ENCODE measurements around the gene RBM39.
A peak's percentile ranks its signal among the peaks of the same experiment; 100 is the strongest.

Gene RBM39

GRCh38 chr20:35739294-35740163 is 2.5 kb downstream of the RBM39 start:
- ChIA-PET POLR2A (ENCODE audit: low non-redundant PET) (interaction anchor here (0.6 kb wide), 1 partner anchor 29 kb away, joined by 3 read pairs; no protein-coding TSS in a partner anchor), CTCF (interaction anchor here (0.5 to 2.2 kb wide), 8 partner anchors 9 to 695 kb away, joined by 3 to 7 read pairs (median 4); no protein-coding TSS in a partner anchor)
- H3K27ac ChIP-seq = no peak overlapping the region
- TF ChIP-seq CTCF (conservative IDR thresholded peaks at IDR 0.05; ENCODE audit: low read depth) = peak; percentile 75
- no peak for DNase-seq (ENCODE audit: low spot score)

- no peak overlapping the region for H3K27ac ChIP-seq
- ChIA-PET POLR2A (ENCODE audit: low non-redundant PET) (interaction anchor here (0.7 kb wide), 1 partner anchor 215 kb away, joined by 4 read pairs; no protein-coding TSS in a partner anchor), CTCF (interaction anchor here (0.6 to 2.2 kb wide), 3 partner anchors 8 to 909 kb away, joined by 3 to 7 read pairs (median 3); no protein-coding TSS in a partner anchor)
- DNase-seq (ENCODE audit: low spot score) = no peak
- TF ChIP-seq CTCF (conservative IDR thresholded peaks at IDR 0.05; ENCODE audit: low read depth) = no peak
Observed at GRCh38 chr20:35738410-35739179, 3.5 kb downstream of the RBM39 start.

- TF ChIP-seq CTCF (conservative IDR thresholded peaks at IDR 0.05; ENCODE audit: low read depth) = no peak
- CTCF ChIA-PET = interaction anchor here (0.6 kb wide), 1 partner anchor 102 kb away, joined by 3 read pairs; no protein-coding TSS in a partner anchor
- POLR2A ChIA-PET (ENCODE audit: low non-redundant PET) = interaction anchor here (0.7 kb wide), 1 partner anchor 216 kb away, joined by 4 read pairs; no protein-coding TSS in a partner anchor
- H3K27ac ChIP-seq = peak overlapping the region; percentile 44
- DNase-seq (ENCODE audit: low spot score) = no peak
Observed at GRCh38 chr20:35737865-35738333, 4.2 kb downstream of the RBM39 start.

GRCh38 chr20:35735826-35736470 is 6.1 kb downstream of the RBM39 start:
- ChIA-PET CTCF (interaction anchor here (0.6 to 0.7 kb wide), 2 partner anchors 60 to 122 kb away, joined by 3 read pairs; no protein-coding TSS in a partner anchor), POLR2A (ENCODE audit: low non-redundant PET) (interaction anchor here (1.2 kb wide), 1 partner anchor 17 kb away, joined by 5 read pairs; no protein-coding TSS in a partner anchor)
- no peak overlapping the region for H3K27ac ChIP-seq
- TF ChIP-seq CTCF (conservative IDR thresholded peaks at IDR 0.05; ENCODE audit: low read depth) = no peak
- no peak for DNase-seq (ENCODE audit: low spot score)

- TF ChIP-seq CTCF (conservative IDR thresholded peaks at IDR 0.05; ENCODE audit: low read depth) = no peak
- DNase-seq (ENCODE audit: low spot score) = no peak
- CTCF ChIA-PET = interaction anchor here (1.1 kb wide), 1 partner anchor 220 kb away, joined by 3 read pairs; the partner anchor contains the start of gene SCAND1
- no peak overlapping the region for H3K27ac ChIP-seq
- POLR2A ChIA-PET (ENCODE audit: low non-redundant PET) = interaction anchor here (0.6 to 1.2 kb wide), 2 partner anchors 11 to 16 kb away, joined by 3 to 5 read pairs; no protein-coding TSS in a partner anchor
Observed at GRCh38 chr20:35734777-35735649, 7.0 kb downstream of the RBM39 start.

Data from RWPE1 (cell line).